Inflammatory macrophage treated with lipopolysaccharide for 1 hour (primary cell): ENCODE measurements around the gene KDM2B.
A peak's percentile ranks its signal among the peaks of the same experiment; 100 is the strongest.
"Not testable (repeated sequence)": the region's sequence is repeated elsewhere in the genome, so short reads cannot be mapped to it uniquely, and the experiment has no call there.

Experiments used
- DNase-seq, 2 donors: peaks; one replicate each; pipeline ENCODE4 v3.0.0-alpha.2; 2020 to 2022

The KDM2B gene

DNA sequence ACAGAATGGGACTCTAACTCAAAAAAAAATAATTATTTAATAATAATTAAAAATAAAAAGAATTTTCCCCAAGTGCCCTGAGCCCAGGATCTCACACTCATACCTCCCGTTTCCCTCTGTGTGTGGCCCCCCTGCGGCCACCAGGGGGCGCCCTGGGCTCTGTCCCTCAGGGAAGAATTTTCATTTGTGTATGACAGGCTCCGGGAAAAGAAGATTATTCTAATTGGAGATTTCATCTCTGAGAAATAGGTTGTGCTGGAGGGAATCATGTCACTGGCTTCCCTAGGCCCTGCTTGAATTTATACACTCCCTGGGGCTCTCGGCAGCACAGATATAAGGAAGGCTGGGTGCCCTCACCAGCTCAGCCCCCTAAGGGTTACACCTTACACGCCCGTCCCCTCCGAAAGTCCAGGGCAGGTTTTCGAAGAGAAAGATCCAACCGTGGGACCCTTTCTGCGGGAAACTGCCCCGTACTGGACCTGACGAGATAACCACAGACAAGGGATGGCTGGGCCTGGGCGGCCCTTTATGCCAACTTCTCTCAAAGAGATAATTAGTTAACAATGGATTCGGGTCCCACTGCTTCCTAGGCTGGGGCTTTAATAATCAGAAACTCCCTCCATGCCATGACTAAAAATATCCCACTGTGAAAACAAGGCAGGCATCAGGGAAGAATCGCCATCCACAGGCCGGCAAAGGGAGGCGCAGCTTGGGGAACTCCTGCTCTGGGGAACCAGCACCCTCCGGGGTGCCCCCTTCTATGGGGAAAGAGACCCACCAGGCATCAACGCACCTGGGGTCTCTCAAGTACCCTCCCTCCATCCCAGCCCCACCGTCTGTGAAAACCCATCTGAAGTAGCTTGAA lies 80.7 kb downstream of the KDM2B start:
- peak; percentile 46 to 92 for DNase-seq

DNA sequence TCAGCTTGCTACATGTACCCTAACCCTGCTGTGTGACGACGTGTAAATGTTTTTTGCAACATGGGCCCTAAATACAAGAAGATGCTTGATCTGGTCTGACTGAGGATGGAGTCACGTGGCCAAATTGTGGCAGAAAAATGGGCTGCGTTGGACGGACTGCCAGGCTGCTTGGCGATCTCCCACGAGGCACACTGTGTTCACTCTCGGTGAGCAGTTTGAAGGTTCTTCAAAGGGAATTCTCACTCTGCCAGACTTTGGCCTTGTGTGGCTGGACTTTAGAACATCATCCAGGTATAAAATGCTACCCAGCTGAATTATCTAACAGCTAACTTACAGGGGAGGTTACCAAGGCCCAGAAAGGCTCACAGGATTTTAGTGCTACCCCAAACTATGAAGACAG lies 85.1 kb downstream of the KDM2B start:
- DNase-seq, result no peak

DNA sequence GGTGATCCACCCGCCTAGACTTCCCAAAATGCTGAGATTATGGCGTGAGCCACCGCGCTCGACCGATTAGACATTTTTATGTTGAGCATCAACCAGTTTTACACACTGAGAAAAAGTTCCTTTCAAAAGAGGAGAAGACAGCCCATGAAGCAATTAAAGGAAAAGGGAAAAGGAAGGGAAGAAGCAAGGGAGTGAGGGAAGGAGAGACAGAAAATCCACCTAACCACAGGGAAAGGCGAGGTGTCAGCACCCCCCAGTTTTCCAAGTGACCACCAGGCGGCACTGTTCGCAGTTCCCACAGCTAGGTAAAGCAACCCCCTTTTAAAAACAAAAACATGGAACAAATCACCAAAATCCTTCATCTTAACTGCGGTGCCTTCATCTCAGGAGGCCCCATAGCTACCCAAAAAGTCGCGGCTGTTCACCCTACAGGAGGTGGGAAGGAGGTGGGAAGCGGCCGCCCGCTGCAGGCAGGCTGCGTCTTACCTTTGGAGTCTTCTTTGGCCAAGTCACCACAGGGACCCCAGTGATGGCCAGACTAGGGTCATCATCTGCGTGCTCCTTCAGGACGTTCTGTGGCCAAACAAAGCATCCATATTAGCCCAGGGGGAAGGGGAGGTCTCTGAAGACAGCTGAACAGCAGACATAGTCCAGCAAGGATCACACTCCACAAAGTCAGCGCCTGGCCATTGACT lies 86.6 kb downstream of the KDM2B start:
- peak in 1 of 2 donors; percentile 59 for DNase-seq

DNA sequence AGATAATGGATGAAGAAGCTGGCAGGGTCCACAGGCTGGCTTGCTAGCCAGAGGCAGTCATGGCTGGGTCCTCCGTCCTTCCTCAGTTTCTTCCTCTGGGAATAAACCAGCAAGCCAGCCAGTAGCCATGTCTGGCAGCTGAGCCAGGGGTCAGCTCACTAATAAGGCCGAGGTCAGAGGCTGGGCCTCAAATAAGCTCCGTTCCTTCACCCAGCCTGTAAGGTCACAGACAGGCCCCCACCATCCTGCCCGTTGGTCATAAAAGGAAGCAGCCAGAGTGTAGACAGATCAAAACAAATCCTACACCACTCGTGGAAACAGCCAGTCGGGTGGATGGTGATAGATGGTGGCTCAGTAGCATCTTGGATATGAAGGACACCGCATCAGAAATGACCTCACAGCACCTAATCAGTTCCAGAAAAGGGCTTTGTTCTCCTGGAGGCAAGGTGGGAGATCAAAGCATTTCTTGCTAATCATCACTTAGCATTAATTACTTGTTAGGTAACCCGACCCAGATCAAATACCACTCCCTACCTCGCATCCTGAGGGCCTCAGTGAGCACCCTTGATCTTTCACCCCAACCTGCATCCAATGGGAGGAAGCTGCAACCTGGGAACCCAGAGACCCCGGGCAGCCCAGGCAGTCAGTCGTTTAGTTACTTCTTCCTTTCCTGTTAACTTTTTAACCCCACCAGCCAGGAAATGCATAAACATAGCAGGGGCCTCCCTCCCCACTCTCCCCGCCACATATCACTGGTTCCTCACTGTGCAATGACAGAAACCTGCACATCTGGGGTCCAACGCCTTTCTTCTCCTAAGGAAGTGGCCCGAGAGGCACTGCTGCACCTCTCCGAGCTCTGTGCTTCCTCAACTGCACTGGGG lies 90.2 kb downstream of the KDM2B start:
- no peak for DNase-seq

DNA sequence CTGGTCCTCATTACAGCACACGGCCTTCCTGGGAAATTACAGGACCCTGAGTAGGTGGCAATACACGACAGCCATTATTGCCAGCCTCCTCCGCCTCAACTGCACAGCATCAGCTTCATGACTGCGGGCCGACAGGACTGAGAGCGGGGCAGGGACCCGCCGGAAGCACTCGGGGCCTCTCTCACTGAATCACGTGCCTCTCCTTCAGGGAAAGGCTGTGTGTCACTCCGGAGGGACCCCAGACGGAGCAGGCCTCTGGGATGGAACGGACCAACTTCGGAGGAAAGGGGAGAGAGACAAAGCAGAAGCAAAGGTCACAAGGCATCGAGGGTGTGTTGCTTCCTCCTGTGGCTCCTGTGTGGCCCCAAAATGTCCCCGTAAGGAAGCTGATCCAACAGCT lies 90.9 kb downstream of the KDM2B start:
- no peak for DNase-seq

DNA sequence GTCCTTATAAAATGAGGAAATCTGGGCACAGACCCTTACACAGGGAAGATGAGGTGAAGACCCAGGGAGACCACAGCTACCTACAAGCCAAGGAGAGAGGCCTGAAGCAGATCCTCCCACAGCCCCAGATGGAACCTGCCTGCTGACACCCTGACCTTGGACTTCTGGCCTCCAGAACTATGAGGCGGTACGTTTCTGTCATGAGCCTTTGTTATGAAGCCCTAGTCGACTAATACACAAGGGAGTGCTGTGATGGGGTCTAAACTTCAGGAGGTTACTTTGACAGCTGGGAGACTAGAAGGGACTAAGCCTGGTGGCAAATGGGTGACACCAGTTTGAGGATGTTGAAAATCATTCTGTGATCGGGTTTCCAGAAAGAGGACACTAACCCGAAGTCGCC lies 95.9 kb downstream of the KDM2B start:
- no peak for DNase-seq

DNA sequence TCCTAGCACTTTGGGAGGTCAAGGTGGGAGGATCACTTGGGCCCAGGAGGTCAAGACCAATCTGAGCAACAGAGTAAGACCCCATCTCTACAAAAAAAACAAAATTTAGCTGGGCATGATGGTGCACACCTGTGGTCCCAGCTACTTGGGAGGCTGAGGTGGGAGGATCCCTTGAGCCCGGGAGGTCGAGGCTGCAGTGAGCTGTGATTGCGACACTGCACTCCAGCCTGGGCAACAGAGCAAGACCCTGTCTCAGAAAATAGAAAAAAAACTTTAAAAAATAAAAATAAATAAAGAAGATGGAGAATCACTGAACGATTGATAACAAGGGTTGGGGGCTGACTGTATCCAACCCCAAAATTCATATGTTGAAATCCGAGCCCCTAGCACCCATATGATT lies 96.3 kb downstream of the KDM2B start:
- DNase-seq, result not testable (repeated sequence)

DNA sequence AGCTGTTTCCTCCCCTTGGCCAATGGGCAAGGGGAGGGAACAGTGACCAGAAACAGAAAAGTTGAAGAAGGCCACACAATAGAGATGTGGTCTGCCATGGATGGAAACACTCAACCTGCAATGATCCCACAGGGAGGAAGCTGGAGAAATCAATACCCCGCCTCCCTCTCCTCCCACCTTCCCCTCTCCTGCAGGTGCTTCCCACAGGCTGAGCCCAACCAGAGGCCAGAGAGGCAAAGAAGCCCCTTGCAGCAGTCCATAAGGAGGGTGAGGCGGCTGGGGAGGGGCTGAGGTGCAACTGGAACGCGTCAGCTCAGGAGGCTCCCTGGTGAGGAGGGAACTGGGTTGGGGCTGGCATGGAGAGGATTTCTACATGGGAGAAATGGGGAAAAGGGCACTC lies 96.9 kb downstream of the KDM2B start:
- no peak for DNase-seq

DNA sequence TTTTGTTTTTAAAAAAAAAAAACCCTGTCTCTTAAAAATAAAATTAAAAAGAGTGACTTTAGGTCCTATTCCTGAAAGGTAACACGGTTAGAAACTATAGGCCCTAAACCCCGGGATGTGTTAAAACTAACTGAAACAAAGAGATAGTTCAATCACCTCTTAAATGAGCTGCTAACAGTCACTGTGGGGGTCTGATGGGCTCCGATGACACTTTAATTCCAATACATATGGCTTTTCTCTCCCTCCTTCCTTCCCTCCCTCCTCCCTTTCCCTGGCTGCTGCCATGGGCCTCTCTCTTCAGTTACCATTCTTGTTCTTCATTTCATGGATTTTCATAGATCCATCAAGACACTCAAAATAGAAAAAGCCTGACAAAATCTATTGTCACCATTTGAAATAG lies 104.3 kb downstream of the KDM2B start:
- DNase-seq, result no peak

DNA sequence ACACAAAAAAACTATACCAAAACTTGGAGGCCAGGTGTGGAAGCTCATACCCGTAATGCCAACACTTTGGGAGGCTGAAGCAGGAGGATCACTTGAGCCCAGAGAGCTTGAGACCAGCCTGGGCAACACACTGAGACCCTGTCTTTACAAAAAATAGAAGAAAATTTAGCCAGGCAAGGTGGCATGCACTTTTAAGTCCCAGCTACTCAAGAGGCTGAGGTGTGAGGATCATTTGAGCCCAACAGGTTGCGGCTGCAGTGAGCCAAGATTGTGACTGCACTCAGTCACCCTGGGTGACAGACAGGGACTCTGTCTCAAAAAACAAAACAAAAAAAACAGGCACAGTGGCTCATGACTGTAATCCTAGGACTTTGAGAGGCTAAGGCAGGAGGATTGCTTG lies 105.5 kb downstream of the KDM2B start:
- DNase-seq, result no peak

DNA sequence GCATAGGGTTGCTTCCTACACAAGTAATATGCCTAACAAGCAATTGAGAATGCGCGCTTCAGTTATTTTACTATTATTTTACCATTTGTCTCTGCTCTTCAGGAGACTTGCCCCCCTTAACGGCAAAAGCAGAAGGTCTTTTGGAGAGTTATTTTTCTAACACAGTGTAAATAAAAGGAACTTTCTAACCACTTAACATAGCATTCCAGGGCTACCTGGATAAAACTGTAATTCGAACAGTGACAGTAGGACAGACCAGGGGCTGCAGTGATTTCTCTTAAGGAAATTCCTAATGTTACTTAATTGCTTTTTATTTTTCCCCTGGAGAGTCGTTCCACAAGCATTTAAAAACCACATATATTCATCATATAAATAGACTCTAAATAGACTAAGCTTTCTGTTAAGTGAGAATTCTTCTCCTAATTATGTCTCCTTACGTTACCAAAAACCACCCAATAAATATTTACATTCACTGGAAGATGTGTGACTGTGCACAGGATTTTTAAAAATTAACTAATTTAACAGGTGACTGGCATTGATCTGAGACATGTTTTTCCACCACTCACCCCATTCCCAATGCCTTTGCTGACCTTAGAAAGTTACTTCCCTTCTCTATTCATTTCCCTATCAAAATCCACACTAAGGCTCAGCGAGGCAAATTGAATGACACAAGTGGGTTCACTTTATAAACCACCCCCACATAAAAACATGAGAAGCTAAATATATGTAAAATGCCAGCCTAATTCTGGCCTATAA lies 108.5 kb downstream of the KDM2B start:
- no peak for DNase-seq

DNA sequence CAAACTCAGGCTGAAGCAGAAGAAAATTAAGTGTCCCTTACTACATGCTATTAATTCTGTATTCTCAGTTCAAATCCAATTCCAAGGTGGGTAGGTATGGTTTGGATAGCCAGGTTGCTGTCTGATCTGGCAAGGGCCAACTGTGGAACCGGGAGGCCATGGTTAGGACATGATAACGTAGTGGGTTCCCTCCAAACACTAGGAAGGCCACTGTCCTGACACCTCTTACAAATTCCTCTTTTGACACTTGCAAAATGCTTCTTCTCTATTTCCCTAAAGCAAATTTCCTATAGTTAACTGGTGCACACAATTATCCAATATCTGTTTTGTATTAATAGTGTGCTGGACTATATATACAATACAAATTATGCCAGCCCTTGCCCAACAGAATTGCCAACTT lies 110.1 kb downstream of the KDM2B start:
- DNase-seq, result no peak

DNA sequence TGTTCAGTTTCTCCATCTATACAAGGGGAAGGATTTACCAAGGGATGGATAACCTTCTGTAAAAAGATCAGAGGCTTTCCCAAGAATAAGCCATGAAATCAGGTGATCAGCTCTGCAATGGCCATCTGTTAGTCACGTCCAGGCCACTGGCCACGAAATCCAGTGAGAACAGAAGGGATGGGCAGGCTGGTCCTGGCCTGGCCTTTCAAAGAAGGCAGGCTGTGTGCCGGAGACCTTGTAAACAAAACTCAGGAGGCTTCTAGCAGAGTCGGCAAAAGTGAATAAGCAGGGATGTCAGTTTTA lies 112.4 kb downstream of the KDM2B start:
- DNase-seq, result no peak

DNA sequence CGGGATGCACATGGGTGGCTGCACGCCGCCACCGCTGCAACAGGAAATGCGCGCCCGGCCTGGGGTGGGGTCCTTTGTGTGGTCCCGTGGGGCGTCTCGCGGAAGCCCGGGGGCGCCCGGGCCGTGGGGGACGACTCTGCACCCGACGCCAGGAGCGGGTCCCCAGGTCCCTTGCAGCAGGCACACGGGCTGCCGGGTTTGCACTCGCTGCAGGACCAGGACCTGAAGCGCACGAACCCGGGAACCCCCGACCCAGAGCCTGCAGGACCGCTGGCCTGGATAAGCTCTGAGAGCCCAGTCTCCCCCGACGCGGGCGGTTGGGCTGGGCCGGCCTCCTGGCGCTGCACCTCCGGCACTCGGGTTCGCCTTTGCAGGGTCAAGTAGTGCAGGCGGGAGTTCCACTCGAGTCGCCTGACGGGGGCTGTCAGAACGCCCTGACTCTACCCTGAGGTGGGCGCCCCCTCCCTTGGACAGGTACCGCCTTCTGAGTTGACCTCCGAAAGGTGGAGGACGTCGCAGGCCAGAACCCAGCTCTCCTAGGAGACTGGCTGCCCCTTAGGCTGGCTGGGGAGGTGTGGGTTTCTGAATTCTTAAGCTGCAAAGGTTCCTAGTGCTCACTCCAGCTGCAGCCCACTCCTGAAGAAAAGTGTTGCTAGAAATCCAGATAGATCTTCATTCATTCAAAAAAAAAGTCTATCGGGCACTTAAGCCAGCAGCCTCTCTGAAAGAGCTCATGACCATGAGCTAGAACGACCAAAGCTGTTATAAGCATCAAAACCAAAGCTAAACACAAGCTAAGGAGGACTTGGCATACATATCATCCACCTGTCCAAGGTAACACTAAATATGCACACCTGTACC lies 113.0 kb downstream of the KDM2B start:
- no peak for DNase-seq

DNA sequence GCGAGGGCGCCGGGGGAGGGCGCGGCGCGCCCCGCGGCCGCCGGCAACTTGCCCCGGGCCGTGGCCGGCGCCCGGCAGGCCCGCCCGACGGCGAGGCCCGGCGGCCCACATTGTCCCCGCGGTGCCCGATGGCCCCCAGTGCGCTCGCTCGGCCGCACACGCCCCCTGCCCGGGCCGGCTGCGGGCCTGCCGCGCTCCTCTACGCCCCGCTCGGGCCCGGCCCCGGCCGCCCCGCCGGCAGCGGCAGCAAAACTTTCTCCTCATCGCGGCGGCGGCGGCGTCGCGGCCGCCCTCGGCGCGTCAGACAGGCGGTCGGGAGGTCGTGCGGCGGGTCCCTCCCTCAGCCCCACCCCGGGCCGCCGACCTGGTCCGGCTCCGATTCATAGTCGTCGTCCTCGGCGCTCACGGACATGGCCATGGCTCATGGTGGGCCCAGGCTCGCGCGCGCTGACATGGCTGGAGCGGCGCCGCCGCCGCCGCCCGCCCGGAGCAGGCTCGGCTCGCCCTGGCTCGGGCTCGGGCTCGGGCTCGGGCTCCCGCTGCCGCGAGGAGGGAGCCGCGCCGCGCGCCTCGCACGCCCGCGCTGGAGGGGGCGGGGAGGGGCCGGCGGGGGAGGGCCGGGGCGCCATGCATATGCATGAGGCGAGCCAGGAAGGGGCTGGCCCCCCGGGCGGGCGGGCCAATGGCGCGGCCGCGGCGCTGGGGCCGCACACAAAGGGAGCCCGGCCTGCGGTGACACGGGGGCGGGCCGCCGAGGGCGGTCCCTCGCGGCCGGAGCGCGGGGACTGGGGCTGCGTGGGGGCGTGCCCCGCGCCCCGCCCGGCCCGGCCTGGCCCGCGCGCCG lies 113.8 kb downstream of the KDM2B start:
- peak; percentile 82 to 84 for DNase-seq

DNA sequence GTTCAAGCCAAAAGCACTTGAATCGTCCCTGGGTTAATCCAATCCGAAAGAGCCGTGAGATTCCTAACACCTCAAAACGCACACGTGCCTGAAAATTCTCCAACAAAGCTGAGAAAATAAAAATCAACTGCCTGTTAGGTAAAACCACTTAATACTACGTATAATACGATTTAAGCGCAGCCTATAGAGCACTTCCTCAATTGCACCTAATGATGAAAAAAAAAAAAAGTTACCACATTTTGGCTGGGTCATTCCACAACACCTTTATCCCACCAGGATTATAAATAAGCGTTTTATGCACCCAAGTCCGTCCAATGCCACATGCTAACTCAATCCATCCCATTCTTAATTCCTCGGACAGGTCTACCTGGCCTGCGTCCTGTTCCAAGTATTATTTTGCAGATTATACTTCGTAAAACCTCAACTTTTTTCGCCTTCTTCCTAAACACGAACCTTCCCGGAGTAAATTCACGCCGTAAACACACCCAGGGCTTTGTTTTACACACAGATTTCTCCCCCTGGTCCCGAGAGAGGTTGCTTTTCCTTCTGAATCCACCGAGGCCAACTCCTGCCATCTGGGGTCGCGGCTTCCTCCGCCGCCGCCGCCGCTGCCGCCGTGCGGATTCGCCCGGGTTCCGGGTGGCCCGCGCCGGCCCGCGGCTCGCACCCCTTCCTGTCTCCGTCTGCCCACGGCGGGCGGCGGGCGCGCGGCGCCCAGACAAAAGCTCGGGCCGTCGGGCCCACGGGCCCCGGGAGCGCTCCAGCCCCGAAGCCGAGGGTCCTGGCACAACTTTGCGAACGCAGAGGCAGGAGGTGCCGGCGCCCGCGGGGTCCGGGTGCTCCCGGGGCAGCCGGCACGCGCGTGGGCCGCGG lies 114.7 kb downstream of the KDM2B start:
- DNase-seq, result peak in 1 of 2 donors; percentile 42

DNA sequence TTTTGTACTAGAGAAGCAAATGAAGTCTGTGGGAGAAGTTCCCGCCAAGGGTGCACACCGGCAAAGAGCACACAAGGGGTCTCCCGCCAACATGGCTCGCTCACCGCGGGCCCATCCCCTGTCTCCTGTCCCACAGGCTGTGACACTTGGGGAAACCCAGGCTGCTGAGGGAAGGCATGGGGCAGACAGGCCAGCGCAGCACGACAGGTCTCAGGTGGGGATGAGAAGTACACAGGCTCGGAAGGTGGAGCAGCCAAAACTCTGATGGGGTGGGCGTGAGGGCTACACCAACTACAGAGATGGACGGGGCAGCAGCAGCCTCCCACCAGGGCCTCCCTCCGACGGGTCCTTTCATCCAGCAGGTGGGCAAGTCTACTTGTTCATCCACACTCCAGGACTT lies 116.5 kb downstream of the KDM2B start:
- DNase-seq, result no peak

DNA sequence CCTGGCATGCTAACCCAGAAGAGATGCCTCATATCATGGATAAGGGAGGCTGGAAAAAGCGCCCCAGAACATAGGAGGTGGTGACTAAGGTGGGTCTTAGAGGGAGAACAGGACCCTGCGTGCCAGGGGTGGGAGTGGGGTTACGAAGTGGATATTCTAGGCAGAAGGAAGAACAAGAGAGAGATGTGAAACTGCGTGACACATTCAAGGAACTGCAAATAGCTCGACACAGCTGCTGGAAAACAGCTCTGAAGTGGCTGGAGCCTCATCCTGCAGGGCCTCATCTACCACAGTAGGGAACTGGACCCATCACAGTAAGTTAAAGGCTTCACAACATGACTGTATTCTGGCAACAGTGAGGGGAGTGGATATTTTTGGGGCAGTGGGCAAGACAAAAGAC lies 119.8 kb downstream of the KDM2B start:
- peak in 1 of 2 donors; percentile 46 for DNase-seq

DNA sequence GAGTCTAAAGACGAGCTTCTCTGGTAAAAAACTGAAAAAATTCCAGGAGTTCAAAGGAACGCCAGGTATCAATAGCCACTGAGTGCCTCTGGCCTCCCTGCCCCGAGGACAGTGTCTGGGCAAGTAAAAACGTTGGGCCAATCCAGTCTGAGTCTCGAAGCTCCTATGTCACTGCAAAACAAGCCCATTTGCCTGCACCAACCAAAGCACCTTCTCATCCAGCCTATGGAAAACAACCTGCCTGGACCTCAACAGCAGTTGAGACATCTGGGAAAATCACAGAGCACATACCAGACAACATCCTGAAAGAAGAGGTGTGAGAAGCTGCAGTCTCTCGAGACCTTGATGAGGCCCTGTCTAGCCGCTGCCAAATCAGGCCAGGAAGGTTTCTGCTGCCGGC lies 124.3 kb downstream of the KDM2B start:
- DNase-seq, result no peak
